GM12891 (cell line): ENCODE measurements around the gene A4GNT.

Experiments used
- DNase-seq: peaks from one replicate; pipeline ENCODE4 v3.0.0; 2011; ENCODE audit warnings: low spot score; ENCODE audit not compliant: insufficient read length
- FAIRE-seq: peaks from 2 replicates; lab custom pipeline; 2011; peaks lifted over from hg19 to GRCh38; lab: Jason Lieb, UNC
- PAX5 ChIP-seq: IDR thresholded peaks from 2 replicates; pipeline ENCODE4 v1.6.1; 2011; ENCODE audit warnings: low read length, moderate library complexity, mild to moderate bottlenecking; ENCODE audit not compliant: insufficient read depth, severe bottlenecking
- POLR2A ChIP-seq: IDR thresholded peaks from 2 replicates; pipeline ENCODE4 v1.6.1; 2011; ENCODE audit warnings: low read depth, low read length, control low read depth
- POLR2AphosphoS5 ChIP-seq: IDR thresholded peaks from 2 replicates; pipeline ENCODE4 v1.6.1; 2011; ENCODE audit warnings: low read depth, low read length, control low read depth
- POU2F2 ChIP-seq: IDR thresholded peaks from 2 replicates; pipeline ENCODE4 v1.6.1; 2011; ENCODE audit warnings: low read depth, mild to moderate bottlenecking, control low read depth, low read length, moderate library complexity
- SPI1 ChIP-seq: IDR thresholded peaks from 2 replicates; pipeline ENCODE4 v1.6.1; 2011; ENCODE audit warnings: low read depth, low read length, control low read depth
- TAF1 ChIP-seq: IDR thresholded peaks from 2 replicates; pipeline ENCODE4 v1.6.1; 2011; ENCODE audit warnings: low read depth, low read length, control low read depth

Gene A4GNT

DNA sequence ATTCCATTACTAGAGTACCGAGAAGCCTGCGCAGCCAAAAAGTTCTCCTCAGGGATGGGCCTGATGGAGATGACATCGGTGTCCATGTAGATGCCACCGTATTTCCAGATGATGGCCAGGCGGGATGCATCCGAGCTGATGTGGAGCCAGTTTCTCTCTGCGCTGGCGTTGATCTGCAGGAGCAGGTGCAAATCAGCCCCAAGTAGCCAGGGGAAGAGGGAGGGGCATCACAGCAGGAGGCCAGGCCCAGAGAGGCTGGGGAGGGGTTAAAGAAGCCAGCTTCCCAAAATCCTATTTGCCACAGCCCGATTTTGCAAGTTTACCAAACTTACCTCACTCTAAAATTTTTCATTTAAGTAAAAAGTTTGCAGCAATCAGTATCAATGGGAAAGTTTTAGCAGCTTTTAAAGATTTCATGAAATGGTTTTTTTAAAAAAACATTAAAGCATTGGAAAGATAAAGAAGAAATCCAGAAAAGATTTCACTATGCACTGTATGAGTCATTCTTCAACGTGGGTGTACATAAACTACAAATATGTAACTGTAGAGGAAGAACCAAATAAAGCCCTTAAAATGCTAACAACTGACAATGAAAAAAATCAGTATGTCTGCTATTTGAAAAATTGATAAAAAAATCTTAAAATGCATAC is 7.4 kb downstream of the A4GNT start:
- DNase-seq, result no peak
- no peak for FAIRE-seq
- TF ChIP-seq SPI1 (no peak), POLR2AphosphoS5 (no peak), POU2F2 (no peak), POLR2A (no peak), TAF1 (no peak), PAX5 (no peak)

DNA sequence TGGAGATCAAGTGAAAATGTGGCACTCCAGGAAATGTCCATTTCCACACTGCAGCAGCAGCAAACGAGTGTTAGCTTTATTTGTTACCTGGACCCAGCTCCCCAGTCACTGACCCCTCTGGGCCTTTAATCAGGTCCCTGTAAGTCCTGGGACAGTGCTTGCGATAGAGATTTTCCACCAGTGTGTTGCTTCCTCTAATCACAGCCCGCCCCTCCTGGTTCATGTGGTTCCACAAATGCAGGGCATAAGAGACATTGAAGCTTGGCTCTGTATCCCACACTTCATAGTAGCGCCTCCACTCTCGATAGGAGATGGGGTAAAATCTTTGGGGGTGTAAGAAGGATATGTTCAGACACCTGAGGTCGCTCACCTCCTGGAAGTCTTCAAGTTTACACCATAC is 8.0 kb downstream of the A4GNT start:
- DNase-seq (no peak), FAIRE-seq (no peak)
- TF ChIP-seq TAF1 (no peak), POLR2AphosphoS5 (no peak), SPI1 (no peak), POU2F2 (no peak), PAX5 (no peak), POLR2A (no peak)

DNA sequence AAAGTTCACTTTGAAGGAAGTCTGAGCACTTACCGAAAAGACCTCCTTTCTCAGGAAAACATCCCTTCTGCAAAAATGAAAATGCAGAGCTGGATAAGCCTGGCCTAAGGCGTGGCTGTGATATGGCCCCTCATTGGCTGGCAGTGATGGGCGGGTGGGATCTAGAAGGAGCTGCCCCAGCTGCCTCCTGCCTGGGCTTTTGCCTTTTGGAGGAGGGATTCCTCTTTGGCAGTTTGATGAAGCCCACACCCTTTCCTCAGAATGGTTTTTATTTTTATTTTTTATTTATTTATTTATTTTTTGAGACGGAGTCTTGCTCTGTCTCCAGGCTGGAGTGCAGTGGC is 12.8 kb downstream of the A4GNT start:
- TF ChIP-seq TAF1 (no peak), PAX5 (no peak), SPI1 (no peak), POU2F2 (no peak), POLR2A (no peak), POLR2AphosphoS5 (no peak)
- FAIRE-seq, result no peak

DNA sequence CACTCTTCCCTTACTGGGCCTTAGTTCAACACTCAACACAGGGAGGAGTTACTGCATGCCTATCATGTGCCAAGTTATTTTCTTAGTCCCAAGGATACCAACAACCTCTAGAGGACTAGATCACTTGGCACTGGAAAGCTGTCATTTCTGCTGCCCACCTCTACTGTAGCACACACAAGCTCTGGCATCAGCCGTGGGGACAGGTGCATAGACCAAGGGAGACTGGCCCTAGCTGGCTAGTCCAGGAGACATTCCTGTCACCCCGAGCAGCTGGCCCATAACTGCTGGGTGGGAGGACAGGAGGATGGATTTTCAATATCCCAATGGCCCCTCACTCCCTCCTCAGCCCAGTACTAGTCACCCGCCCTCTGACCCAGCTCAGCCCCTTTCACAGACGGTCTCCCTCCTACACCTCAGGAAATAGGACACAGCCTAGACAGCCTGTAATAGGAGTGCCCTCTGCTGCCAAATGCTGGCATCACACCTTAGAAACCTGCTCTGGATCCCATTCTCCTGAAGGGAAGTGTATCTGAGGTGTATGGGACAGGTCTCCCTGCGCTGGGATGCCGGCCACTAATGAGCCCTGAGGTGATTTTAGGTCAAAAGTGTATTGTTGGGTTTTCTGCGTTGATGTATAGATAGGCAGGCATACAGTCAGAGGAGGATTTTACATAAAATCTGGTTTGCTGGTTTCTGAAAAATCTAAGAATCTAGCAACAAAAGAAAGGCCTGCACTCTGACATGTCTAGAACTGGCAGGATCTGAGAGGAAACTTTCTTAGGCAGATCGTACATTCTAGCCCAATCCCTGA is 13.4 kb downstream of the A4GNT start:
- FAIRE-seq (peak; percentile 63), DNase-seq (peak; percentile 34)
- no peak for TF ChIP-seq POLR2A
- TF ChIP-seq SPI1, result peak; percentile 20; the same call in 1 of the 2 replicates
- TF ChIP-seq POLR2AphosphoS5, result no peak

More for the DNA sequence above, 12.8 kb downstream of the A4GNT start:
- no peak for DNase-seq

DNA sequence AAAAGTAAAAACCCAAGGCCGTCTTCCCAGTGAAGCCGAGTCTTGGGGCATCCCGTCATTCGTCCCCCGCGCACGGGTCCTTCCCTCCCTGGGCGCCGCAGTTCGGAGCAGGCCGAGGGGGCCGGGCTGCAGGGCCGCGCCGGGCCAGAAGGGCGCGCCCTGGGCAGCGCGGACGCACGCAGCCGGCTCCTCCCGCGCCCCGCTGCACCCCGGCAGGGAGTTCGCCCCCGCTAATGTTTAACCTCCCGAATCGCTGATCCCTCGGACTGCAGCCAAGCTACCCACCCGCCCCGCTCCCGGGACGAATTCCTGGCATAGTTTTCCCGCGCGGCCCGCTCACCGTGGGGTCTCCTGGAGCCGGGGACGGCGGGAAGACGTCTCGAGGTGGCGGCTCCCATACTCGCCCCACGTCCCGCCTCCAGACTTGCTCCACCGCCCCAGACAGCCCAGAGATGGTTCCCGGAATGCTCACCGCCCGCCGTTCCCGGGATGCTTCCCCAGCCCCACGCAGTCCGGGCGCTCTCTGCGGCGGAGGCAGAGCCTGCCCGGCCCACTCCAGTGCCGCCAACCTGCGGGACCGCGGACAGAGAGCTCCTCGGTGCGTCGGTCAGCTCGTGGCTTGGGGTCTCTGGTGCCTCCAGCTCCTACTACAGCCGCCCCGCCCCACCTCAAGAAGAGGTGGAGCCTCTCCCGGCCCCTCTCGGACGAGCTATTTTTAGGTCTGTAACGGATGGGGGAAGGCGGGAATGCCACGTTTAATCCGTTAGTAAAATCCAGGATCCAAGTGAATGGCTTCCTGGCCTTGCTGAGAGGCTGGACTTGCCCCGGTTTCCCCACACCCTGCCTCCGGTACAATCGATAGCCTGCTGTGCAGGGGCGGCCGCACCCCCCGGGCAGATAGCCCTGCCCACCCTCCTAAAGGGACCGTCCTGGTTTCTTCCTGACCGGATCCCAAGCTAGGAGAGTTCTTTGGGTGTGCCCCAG is 16.9 kb downstream of the A4GNT start, which contains the start of gene DZIP1L:
Gene DZIP1L, minus strand, starts transcription at position 621 of the 984 bp plus-strand sequence. CDS start 11,637 bp downstream, outside the sequence.
- DNase-seq (peak; percentile 58), FAIRE-seq (peak; percentile 43)
- TF ChIP-seq POLR2A, result no peak
- no peak for TF ChIP-seq SPI1
- no peak for TF ChIP-seq POU2F2
- no peak for TF ChIP-seq PAX5
- no peak for TF ChIP-seq TAF1
- no peak for TF ChIP-seq POLR2AphosphoS5

DNA sequence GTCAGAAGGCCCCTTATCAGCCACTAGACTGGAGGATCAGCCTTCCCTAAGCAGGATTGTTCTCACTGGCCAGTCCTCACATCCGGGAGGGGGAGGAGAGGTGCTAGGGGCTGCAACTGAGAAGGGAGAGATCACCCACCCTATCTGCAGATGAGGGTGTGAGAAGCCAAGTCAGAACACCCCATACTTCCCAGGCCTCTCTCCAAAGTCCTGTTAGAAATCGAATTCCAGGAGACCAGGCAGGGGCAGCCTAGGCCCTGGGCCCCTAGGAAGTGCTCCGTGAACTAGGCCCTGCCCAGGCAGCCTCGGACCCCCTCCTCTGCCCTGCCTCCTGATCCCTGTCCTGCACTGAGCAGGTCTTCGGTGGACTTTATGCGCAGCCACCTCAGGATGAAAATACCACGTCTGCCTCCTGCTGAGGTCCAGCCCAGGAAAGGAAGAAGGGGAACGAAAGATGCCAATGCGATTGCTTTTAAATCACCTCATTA is 17.7 kb downstream of the A4GNT start:
- TF ChIP-seq SPI1 (no peak), TAF1 (no peak), POLR2AphosphoS5 (no peak), PAX5 (no peak), POLR2A (no peak), POU2F2 (no peak)
- DNase-seq (no peak), FAIRE-seq (no peak)

DNA sequence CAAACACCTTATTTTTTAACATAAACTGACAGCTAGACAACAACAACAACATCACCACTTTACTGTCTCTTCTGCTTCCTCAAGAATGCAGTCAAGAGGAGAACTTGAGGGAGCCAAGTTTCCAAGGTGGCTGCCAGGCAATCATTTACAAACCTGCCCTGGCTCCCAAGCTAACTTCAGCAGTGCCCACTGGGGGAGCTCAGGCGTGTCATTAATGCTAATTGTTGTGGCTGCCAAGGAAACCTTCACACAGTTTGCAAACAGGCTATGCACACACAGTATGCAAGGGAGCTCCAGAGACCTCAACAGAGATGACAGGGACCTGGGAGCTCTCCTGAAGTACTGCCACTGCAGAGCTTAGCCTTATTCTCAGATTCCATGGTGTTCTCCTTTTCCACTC is 18.9 kb downstream of the A4GNT start:
- FAIRE-seq, result no peak

DNA sequence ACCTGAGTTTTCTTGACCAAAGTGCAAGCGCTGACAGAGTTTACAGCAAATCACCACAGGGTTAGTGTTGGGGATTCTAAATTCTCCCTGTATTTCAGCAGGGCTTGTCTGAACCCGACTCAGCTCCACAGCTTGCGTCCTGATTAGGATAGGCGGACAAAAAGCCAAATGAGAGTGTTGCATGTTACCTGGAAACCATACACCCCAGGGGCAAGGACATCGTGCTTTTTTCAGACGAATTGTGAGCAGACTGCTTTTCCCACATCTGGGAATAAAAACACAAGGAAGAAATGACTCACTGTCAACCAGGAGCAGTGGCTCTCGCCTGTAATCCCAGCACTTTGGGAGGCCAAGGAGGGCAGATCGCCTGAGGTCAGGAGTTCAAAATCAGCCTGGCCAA is 19.8 kb downstream of the A4GNT start:
- no peak for FAIRE-seq
- no peak for TF ChIP-seq POLR2AphosphoS5
- TF ChIP-seq PAX5, result no peak
- TF ChIP-seq TAF1, result no peak
- TF ChIP-seq SPI1, result no peak
- no peak for TF ChIP-seq POLR2A
- no peak for TF ChIP-seq POU2F2
- no peak for DNase-seq

More for the DNA sequence above, 18.9 kb downstream of the A4GNT start:
- no peak for TF ChIP-seq TAF1
- no peak for TF ChIP-seq SPI1
- TF ChIP-seq PAX5, result no peak
- TF ChIP-seq POLR2AphosphoS5, result no peak
- TF ChIP-seq POLR2A, result no peak
- no peak for TF ChIP-seq POU2F2
- no peak for DNase-seq
